ENCODE measurements around the gene ADCY2.

DNA sequence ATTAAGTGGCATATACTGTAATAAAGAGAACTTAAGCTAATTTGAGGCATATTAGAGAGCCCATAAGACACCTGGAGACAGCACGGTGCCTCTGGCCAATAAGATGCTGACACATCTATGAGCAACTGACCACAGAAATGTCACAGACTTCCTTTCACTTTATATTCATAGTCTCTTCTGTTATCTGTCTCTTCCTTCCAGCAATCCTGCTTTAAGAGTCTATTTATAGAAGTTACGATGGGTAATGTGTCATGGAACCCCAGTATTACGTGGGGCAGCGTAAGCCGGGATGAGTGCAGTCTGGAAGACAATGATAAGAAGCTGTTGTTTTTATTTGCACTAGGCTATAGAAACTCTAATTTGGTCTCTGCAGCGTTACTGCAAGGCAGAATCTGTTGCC, 318.2 kb downstream of the ADCY2 start:
- TF ChIP-seq MXI1 (IDR thresholded peaks at IDR 0.05; ENCODE audit: borderline replicate concordance, low read depth, low read length) (no peak), ZNF274 (CRISPR knock-in tag; IDR thresholded peaks at IDR 0.05) (no peak), ZNF20 (CRISPR knock-in tag; IDR thresholded peaks at IDR 0.05) (no peak), KDM1A (CRISPR knock-in tag; IDR thresholded peaks at IDR 0.05) (no peak), ASH2L (IDR thresholded peaks at IDR 0.05; ENCODE audit: insufficient read length, low read depth, low read length) (no peak), NR2F2 (IDR thresholded peaks at IDR 0.05; ENCODE audit: borderline replicate concordance, low read depth) (no peak), KLF12 (CRISPR knock-in tag; IDR thresholded peaks at IDR 0.05; ENCODE audit: borderline replicate concordance) (no peak), CREM (IDR thresholded peaks at IDR 0.05) (no peak), CREM (CRISPR knock-in tag; IDR thresholded peaks at IDR 0.05) (no peak), GABPA (IDR thresholded peaks at IDR 0.05; ENCODE audit: low read depth, low read length) (no peak), GABPA (CRISPR knock-in tag; IDR thresholded peaks at IDR 0.05; ENCODE audit: low read depth) (no peak), SRSF1 (optimal IDR thresholded peaks at IDR 0.05; ENCODE audit: low read depth, low read length) (no peak), JUND (CRISPR knock-in tag; IDR thresholded peaks at IDR 0.05) (no peak), SIN3A (IDR thresholded peaks at IDR 0.05; ENCODE audit: borderline replicate concordance, low read depth, low read length) (no peak)
- TF ChIP-seq, protein P1, sequence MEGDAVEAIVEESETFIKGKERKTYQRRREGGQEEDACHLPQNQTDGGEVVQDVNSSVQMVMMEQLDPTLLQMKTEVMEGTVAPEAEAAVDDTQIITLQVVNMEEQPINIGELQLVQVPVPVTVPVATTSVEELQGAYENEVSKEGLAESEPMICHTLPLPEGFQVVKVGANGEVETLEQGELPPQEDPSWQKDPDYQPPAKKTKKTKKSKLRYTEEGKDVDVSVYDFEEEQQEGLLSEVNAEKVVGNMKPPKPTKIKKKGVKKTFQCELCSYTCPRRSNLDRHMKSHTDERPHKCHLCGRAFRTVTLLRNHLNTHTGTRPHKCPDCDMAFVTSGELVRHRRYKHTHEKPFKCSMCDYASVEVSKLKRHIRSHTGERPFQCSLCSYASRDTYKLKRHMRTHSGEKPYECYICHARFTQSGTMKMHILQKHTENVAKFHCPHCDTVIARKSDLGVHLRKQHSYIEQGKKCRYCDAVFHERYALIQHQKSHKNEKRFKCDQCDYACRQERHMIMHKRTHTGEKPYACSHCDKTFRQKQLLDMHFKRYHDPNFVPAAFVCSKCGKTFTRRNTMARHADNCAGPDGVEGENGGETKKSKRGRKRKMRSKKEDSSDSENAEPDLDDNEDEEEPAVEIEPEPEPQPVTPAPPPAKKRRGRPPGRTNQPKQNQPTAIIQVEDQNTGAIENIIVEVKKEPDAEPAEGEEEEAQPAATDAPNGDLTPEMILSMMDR (CRISPR knock-in tag; IDR thresholded peaks at IDR 0.05): no peak
